HG03460 (cell line): ENCODE data around the gene EWSR1.
A peak's percentile ranks its signal among the peaks of the same experiment; 100 is the strongest.
"Not testable (repeated sequence)": the region's sequence is repeated elsewhere in the genome, so short reads cannot be mapped to it uniquely, and the experiment has no call there.

Source experiments
- ATAC-seq: cut with Tn5 transposase; IDR thresholded peaks from one replicate; pipeline ENCODE4 v1.9.1; 2021; ENCODE audit not compliant: unreplicated experiment

Gene EWSR1, protein sequence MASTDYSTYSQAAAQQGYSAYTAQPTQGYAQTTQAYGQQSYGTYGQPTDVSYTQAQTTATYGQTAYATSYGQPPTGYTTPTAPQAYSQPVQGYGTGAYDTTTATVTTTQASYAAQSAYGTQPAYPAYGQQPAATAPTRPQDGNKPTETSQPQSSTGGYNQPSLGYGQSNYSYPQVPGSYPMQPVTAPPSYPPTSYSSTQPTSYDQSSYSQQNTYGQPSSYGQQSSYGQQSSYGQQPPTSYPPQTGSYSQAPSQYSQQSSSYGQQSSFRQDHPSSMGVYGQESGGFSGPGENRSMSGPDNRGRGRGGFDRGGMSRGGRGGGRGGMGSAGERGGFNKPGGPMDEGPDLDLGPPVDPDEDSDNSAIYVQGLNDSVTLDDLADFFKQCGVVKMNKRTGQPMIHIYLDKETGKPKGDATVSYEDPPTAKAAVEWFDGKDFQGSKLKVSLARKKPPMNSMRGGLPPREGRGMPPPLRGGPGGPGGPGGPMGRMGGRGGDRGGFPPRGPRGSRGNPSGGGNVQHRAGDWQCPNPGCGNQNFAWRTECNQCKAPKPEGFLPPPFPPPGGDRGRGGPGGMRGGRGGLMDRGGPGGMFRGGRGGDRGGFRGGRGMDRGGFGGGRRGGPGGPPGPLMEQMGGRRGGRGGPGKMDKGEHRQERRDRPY

DNA sequence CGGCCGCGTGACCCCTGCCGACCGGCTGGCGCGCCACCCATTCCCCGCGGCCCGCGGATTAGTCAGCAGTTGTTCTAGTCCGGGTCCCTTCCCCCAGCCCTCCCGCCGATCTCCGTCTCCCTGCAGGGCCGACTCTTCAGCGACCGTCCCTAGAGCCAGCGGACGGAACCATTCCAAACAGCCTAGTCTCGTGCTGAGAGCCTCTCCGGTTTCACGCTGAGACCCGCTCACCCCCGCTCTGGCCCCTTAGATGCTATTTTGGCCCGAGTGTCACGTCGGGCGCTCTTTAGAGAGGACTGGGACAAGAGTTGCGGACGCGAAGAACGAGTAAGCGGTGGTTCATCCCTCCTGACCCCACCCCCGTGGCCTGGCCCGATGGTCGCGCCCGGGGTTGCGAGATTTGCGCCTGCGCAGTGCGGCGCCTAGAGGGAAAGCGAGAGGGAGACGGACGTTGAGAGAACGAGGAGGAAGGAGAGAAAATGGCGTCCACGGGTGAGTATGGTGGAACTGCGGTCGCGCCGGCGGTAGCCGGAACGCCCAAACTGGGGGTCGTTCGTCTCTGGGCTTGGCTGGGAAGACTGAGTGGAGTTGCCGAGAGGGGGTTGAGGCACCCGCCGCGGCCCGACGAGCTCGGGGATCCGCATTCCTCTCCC lies at the start of gene EWSR1, which contains the start of gene RHBDD3:
Gene EWSR1 (plus strand): TSS at position 411 of the 653 bp plus-strand sequence. CDS start 69 bp downstream, at position 480.
Gene RHBDD3 (minus strand): TSS at position 124 of the 653 bp plus-strand sequence. CDS start 2,355 bp downstream, outside the sequence.
- ATAC-seq: peak; percentile 76

DNA sequence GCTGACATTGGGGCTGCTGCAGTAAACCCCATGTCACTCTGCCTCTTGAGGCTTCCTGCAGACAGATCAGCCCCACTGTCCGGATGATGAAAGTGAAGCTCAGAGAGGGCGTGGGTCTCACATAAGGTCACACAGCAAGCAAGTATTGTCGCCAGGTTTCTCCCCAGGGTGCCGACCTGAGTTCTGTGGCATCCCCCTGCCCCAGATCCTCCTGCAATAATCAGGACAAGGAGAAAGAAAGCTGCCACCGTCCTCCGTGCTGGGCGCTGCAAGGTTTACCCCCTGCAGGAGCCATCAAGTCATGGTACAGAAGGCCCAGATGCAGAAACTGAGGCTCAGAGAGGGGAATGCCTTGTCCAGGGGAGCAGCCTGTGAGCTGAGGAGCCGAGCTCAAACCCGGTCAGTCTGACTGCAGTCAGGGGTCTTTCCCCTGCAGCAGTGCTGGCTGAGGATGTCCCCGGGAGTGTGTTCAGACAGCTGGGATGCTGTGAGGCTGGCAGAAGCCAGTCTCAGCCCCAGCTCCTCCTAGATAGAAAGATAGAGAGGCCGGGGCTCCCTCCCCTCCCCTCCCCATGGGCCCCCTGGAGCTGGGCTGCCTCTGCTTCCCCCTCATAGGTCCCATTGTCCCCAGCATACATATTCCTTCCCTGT lies 49.2 kb upstream of the EWSR1 start:
- no peak for ATAC-seq

DNA sequence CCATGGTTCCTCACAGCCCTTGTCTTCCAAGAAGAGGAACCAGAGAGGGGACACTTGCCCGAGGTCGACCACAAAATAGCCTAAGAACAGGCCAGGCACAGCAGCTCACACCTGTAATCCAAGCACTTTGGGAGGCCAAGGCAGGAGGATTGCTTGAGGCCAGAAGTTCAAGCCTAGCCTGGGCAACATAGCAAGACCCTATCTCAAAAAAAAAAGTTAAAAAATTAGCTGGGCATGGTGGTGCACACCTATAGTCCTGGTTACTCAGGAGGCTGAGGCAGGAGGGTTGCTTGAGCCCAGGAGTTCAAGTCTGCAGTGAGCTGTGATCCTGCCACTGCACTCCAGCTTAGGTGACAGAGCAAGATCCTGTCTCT lies 48.7 kb upstream of the EWSR1 start:
- not testable (repeated sequence) for ATAC-seq

DNA sequence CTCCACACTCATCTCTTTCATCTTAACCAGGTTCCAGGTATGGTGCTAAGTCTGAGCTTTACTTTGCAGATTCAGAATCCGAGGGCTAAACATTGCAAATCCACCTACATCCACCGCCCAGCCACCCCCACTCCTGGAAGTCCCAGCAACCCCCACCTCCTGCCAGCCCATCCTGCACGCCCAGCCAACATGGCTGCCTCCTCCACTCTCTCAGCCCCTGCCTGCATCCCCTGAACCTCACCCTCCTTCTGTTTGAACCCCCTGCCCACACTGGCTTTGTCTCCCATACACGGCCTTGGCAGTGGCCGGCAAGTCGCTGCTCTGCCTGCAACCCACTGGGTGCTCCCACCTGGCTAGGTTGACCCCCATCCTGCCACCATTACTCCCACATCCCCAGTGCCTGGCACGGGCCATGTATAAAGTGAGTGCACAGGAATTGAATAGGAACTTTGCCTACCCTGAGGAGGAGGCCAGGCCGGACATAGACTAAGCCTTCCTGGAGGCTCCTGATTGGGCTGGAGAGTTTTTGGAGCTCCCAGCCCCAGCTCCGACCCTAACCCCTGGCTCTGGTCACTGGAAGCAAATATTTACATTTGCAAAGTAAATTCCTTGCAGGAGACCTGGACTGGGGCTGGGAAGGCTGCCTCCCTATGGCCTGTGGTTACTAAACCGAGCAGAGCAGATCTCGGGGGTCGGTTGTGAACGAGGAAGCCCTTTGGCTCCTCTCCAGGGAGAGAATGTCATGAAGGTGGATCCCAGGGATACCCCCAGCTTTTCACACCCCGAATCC lies 48.0 kb upstream of the EWSR1 start:
- no peak for ATAC-seq

DNA sequence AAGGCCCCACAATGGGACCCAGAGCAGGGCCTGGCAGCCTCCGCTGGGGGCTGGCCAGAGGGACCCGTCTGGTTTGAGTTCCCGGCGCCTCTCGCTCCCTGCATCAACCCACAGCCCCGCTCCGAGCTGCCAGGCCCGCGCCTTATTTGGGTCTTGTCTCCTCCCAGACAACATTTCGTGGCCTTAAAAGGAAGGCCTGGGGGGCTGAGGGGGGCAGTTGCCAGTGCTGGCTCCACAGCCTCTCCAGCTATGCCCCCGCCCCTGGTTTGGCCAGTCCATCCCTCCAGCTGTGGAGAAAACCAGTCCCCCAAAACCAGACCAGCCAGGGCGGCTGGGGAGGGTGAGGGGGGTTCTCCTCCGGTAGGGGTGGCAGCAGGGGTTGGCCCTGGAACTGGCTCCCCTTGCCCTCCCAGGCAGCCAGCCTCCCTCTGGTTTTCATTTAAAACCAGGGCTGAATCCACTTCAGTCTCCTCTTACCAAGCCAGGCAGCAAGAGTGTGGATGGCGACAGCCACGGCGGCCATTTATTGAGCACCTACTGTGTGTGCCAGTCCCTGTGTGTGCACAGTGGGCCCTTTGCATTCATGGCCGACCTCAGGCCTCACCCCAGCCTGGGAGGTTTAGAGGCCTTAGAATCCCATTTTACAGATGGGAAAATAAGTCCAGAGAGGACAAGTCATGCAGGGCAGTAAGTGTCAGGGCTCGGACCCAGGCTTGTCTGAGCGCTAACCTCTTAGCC lies 43.8 kb upstream of the EWSR1 start:
- ATAC-seq: no peak

DNA sequence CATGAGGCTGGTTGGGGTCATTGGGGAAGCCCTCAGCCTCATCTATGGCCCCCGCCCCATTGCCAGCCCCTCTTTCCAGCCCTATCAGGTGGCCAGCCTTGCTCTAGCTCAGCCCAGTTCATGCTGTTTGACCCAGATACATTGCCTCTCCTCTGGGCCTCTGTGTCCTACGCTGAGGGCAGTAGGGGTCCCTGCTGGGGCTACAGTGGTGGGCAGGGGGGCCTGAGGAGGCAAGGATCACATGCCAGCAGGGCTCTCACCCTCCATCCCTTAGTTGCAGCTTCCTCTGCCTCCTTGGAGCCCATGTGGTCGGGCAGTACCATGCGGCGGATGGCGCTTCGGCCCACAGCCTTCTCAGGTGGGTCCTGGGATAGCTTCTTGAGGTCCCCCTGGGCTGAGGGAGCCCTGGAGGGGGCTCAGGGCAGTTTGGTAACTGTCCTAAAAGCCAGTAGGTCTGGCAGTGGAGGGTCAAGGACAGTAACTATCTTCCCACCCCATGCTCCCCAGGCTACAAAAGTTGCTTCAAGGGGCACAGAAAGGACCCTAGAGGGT lies 43.1 kb upstream of the EWSR1 start:
- ATAC-seq: no peak

DNA sequence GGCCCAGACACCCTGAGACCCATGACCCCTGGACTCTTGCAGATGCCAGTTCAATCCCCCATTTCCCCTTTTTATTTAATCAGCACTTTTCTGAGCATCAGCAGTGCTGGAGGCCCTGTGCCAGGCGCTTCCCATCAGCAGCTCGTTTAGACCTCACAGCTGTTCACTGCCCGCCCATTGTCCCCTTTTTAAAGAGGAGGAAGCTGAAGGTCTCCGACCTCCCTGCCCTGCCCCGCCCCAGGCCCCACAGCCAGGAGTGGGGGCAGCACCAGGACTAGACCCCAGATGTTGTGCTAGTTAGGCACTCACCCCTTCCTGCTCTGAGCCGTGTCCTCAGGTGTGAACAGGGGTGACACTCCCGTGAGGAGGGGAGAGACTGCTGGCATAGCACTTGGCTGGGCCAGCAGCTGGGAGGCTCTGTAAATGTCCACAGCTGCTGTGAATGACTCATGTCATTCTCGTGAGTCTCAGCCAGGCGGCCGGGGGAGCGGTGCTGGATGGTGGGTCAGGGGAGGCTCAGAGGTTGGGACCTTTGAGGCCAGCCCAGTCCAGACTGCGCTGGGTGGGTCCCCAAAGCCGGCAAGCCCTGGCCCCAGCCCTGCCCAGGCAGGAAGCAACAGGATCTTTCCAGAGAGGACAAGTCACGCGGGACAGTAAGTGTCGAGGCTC lies 42.5 kb upstream of the EWSR1 start:
- no peak for ATAC-seq

DNA sequence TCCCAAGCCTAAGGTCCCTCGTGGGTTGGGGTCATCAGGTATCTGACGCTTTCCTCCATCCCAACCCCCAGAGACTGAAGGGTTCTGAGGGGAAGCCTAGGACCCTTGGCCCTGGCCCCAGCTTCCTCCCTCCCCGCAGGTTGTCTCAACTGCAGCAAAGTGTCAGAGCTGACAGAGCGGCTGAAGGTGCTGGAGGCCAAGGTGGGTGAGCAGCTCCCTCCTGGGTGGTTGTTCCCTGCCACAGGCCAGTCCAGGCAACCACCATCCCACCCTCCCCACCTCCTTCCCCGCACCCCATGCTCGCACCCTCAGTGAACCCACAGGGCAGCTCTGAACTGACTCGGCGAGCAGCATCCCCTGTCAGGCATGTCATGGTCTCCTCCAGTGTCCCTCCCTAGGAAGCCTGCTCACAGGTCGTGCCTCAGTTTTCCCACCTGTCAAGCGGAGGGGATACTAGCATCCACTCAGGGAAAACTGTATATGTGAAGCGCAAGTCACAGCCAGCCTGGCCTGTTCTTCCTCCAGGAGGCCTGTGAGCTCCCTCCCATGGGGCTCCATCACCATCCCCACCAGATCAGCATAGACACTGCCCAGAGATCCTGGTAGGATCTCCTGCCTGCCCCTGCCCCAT lies 41.6 kb upstream of the EWSR1 start:
- ATAC-seq: no peak

DNA sequence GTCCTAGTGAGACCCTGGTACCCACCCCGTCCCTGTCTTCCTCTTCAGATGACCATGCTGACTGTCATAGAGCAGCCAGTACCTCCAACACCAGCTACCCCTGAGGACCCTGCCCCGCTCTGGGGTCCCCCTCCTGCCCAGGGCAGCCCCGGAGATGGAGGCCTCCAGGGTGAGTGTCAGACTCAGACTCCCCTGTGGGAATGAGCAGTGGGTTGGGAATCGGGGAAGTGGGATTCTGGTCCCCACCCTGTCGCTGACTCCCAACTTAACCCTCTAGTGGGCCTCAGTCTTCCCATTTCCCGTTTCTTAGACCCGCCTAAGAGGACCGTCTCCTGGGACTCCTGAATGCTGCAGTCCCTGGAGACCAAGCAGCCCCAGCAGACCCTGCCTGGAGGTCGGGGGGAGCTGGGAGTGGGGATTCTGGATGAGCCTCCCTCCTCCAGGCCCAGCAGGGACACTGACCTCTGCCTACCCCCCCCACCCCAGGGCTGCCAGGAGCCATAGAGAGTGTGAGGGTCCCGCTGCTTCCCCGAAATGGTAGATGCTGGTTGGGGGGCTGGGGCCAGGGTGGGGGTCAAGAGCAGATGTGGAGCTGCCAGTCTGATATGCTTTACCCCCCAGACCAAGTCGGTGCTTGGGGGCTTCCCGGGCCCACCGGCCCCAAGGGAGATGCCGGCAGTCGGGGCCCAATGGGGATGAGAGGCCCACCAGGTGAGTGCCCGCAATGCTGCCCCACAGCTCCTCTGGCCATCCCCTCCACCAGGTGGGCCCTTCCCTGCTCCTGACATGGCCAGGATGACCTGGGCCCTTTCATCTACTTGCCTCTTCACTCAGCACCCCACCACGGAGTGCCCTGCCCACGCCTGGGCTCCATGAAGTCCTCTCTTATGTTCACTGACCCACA lies 36.8 kb upstream of the EWSR1 start:
- ATAC-seq: no peak

DNA sequence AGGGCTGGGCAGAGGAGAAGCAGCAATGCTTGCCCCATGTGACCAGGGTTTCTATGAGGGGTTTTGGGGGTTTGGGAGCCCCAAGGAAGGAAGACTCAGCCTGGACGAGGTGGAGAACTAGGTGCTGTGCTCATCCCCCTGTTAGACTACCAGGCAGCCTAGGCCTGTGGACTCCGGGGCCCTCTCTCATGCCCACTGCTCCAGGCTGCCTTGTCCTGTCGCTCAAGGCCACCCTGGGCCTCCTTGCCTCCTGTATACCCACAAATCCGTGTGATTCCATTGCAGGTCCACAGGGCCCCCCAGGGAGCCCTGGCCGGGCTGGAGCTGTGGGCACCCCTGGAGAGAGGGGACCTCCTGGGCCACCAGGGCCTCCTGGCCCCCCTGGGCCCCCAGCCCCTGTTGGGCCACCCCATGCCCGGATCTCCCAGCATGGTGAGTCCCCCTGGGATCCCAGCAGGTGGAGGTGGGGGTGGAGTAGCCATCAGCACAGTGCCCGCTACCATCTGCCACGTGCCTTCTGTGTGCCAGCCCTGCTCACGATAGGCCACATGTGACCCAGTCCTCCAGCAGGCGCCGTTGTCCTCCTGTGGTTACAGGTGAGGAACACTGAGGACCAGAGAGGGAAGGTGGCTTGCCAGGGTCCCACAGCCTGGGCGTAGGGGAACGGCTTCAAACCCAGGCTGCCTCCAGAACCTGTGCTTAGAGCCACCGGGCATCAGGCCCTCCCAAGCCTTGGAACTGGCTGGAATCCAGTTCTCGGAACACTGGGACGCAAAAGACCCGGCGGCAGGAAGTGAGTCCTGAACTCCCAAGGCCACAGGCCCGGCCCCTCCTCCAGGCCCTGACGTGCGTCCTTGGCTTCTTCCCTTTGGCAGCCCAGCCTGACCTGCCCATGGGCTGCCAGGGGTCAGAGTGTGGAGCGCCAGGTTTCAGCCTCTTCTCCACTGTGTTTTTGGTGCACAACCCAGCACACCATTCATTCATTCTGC lies 35.8 kb upstream of the EWSR1 start:
- no peak for ATAC-seq

DNA sequence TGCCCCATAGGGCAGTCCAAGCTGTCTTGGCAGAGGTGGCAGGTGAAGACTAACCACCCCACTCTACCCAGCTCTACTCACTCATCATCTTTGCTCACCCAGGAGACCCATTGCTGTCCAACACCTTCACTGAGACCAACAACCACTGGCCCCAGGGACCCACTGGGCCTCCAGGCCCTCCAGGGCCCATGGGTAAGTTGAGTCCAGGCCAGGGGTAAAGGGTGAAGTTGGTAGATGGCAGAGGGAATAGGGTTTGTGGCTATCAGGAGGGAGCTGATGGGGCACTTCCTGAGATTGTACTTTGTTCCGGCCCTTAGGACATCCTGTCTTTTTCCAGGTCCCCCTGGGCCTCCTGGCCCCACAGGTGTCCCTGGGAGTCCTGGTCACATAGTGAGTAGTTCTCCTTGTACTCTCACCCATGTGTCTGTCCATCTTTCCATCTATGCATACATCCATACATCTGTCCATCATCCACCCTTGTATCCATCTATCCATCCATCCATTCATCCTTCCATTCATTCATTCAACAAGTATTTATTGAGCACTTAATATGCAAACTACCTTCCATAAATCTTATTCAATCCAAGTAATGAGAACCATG lies 34.7 kb upstream of the EWSR1 start:
- ATAC-seq: no peak

DNA sequence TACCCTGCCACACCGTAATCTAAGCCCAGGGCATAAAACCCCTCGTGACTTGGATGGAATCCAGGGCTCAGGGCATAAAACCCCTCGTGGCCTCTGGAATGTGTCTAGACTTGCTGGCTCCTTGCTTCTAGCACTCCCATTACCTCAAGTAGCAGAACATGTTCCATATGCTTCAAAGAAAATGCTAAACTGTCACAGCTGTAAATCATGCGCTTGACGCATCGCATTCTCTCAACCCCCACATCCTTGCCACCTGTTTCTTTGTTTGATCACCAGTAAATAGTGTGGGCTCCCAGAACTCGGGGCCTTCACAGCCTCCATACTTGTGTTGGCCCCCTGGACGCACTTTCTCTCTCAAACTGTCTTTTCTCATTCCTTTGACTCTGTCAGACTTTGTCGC lies 27.6 kb upstream of the EWSR1 start:
- not testable (repeated sequence) for ATAC-seq

DNA sequence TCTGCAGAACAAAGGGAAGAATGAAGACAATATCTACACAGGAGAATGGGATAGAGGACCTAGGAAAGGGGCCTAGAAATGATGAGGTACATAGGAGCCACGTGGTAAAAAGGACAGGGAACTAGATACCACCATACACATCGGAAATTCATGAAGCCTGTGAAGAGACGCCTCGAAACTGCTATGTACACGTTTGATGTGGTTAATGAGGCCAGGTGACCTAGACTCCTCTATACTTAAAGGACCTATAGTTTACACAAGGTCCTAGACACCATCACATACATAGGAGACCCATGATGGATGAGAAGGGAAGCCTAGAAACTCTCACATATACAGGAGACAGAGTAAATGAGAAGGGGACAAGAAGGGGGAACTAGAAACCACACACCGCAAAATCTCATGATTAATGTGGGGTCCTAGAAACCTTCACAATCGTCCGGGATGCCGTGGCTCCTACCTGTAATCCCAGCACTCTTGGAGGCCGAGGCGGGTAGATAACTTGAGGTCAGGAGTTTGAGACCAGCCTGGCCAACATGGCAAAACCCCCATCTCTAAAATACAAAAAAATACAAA lies 24.1 kb upstream of the EWSR1 start:
- no peak for ATAC-seq

DNA sequence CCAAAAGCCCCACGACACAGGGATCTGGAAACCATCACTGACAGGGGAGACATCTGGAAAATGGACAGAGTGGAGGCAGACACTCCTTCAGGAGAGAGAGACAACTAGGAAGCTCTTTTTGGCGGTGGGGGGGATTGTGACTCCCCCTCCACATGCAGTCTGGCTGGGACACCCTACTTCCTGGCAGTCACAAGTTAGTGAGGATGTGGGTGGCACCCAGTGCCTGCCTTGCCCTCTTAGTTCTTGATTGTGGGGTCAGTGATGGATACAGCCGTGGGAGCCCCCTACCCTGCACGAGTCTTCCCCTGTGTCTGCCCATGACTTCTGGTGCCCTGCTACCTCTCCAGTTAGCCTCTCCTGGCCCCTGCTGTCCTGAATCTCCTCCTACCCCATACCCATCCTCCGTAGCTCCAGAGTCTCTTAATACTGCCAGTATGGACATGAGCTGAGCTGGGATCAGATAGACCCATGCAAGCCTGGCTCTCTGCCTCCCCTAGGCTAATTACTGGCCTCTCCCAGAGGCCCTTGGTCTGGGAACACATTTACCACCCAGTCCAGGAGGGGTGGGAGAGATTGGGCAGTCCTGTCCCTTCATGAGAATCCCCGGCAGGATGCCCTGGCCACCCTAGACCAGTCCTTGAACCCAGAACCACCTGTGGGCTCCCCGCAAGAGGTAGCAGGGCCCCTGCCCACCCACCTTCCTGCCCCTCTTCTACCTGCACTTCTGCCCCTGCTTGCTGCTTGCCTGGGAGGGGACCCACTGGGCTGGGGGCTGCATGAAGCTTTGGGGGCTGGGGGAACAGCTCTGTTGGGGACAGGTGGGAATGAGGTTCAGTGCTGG lies 23.1 kb upstream of the EWSR1 start:
- no peak for ATAC-seq
